K562 (cell line): ENCODE data around the gene COL16A1. TPM values are rescaled to one million over a fixed set of nuclear protein-coding genes. Genes with fewer than 3 reads are reported as not detected.

Experiments used
- ATAC-seq: fragments of 200-7000 bp; cut with Tn5 transposase; 3 replicates; pipeline ENCODE4 v1.9.1; 2020; ENCODE audit warnings: moderate library complexity
- BruUV-seq: library from RNA; stranded (reverse); fragments of 400-500 nt; replicated peaks from 2 replicates; lab custom pipeline; 2021; lab: Mats Ljungman, UMichigan
- CTCF ChIA-PET: fragments of 300-600 bp; formaldehyde crosslinking; extraction: SDS; loops from one replicate; lab custom pipeline; 2021; ENCODE audit warnings: low intra/inter-chr PET ratio; lab: Yijun Ruan, JAX
- POLR2A ChIA-PET: fragments of 300-600, 350-650 bp; sonication (Branson Sonifier 250); formaldehyde crosslinking; extraction: SDS; loops from one replicate; lab custom pipeline; 2021; ENCODE audit warnings: antibody characterized with exemption, inconsistent platforms; lab: Yijun Ruan, JAX
- DNase-seq, 4 experiments: peaks; one replicate each; pipeline versions ENCODE4 v3.0.0 to v3.0.0-alpha.2; 2011 to 2018; ENCODE audit warnings: low spot score in 3 of 4, mixed read lengths in 3 of 4; ENCODE audit errors: extremely low read depth in 1 of 4
- FAIRE-seq: peaks from 2 replicates; lab custom pipeline; 2011; peaks lifted over from hg19 to GRCh38; lab: Jason Lieb, UNC
- H2AFZ ChIP-seq: 2 replicates; pipeline ENCODE4 v1.6.0; 2011; ENCODE audit warnings: low read depth, low read length, control low read depth, inconsistent platforms
- H3K27ac ChIP-seq: fragments of 200-600 bp; 3 replicates; pipeline ENCODE4 v1.8.0; 2011; ENCODE audit warnings: low read depth, mild to moderate bottlenecking, control low read depth, inconsistent platforms, low read length, moderate library complexity, mixed read lengths; ENCODE audit errors: extremely low read depth
- H3K27me3 ChIP-seq, 2 experiments: fragments of 300-600 bp in 1 of 2; 2 replicates in 1 of 2; 3 replicates in 1 of 2; pipeline versions ENCODE4 v1.6.0 to v1.8.0; 2011; ENCODE audit warnings: inconsistent platforms in 2 of 2, low read length in 2 of 2, mild to moderate bottlenecking in 1 of 2, mixed read lengths in 1 of 2, moderate library complexity in 1 of 2; ENCODE audit not compliant: control insufficient read depth in 2 of 2, insufficient read depth in 2 of 2
- H3K36me3 ChIP-seq: fragments of 300-600 bp; 3 replicates; pipeline ENCODE4 v1.8.0; 2011; ENCODE audit warnings: mild to moderate bottlenecking, low read length, inconsistent platforms; ENCODE audit not compliant: control insufficient read depth, insufficient read depth
- H3K4me1 ChIP-seq, 2 experiments: fragments of 200-600 bp in 1 of 2; replicated peaks in 1 of 2; 2 replicates in 1 of 2; 3 replicates in 1 of 2; pipeline versions ENCODE4 v1.5.1 to v1.8.0; 2011; ENCODE audit warnings: inconsistent platforms in 2 of 2, low read length in 2 of 2, mild to moderate bottlenecking in 1 of 2, mixed read lengths in 1 of 2, moderate library complexity in 1 of 2; ENCODE audit not compliant: control insufficient read depth in 2 of 2, insufficient read depth in 2 of 2
- H3K4me2 ChIP-seq: 2 replicates; pipeline ENCODE4 v1.6.1; 2011; ENCODE audit warnings: low read length, control low read depth, inconsistent platforms, mixed read lengths; ENCODE audit not compliant: insufficient read depth
- H3K4me3 ChIP-seq: fragments of 200-600 bp; sonication (generic), shearing (Covaris generic); 2 replicates; pipeline ENCODE4 v1.5.1; 2016; ENCODE audit warnings: control low read depth, inconsistent platforms
- H3K79me2 ChIP-seq: fragments of 200-600 bp; 3 replicates; pipeline ENCODE4 v1.8.0; 2011; ENCODE audit warnings: low read length, inconsistent platforms; ENCODE audit not compliant: control insufficient read depth, insufficient read depth
- H3K9ac ChIP-seq, 2 experiments: 2 replicates each; pipeline versions ENCODE4 v1.6.0 to v1.6.1; 2011; ENCODE audit warnings: low read depth in 2 of 2, low read length in 2 of 2, control low read depth in 1 of 2, inconsistent platforms in 1 of 2, mild to moderate bottlenecking in 1 of 2, mixed read lengths in 1 of 2; ENCODE audit not compliant: insufficient read depth in 1 of 2
- H3K9me1 ChIP-seq: one replicate; pipeline ENCODE4 v1.6.0; 2011; ENCODE audit warnings: inconsistent platforms, mild to moderate bottlenecking, low read length, moderate library complexity; ENCODE audit not compliant: control insufficient read depth, insufficient read depth
- H3K9me3 ChIP-seq: replicated peaks from 2 replicates; pipeline ENCODE4 v1.5.1; 2011; ENCODE audit warnings: low read depth, low read length, inconsistent platforms; ENCODE audit not compliant: control insufficient read depth, insufficient read depth
- H4K20me1 ChIP-seq: replicated peaks from 2 replicates; pipeline ENCODE4 v1.6.1; 2011; ENCODE audit warnings: low read length, inconsistent platforms, mixed read lengths; ENCODE audit not compliant: control insufficient read depth, insufficient read depth
- CEBPG ChIP-seq, 3 experiments: fragments of 200-800 bp in 1 of 3; sonication (Bioruptor generic) in 1 of 3; sonication (generic) in 1 of 3; formaldehyde crosslinking in 1 of 3; IDR thresholded peaks in 2 of 3; conservative IDR thresholded peaks in 1 of 3; 2 replicates each; pipeline versions ENCODE4 v1.6.1 to v1.8.0; 2016 to 2022; ENCODE audit warnings: missing compliant biosample characterization in 2 of 3, missing genetic modification characterization in 2 of 3, mild to moderate bottlenecking in 1 of 3, missing genetic modification reagents in 1 of 3
- CREBBP ChIP-seq: IDR thresholded peaks from one replicate; pipeline ENCODE4 v1.6.1; 2012; ENCODE audit warnings: low read depth, mild to moderate bottlenecking, control low read depth, inconsistent platforms, low read length
- DACH1 ChIP-seq: fragments of 450-650 bp; IDR thresholded peaks from 2 replicates; pipeline ENCODE4 v1.6.1; 2018; ENCODE audit not compliant: partially characterized antibody
- ETV1 ChIP-seq: fragments of 450-650 bp; conservative IDR thresholded peaks from 2 replicates; pipeline ENCODE4 v1.6.1; 2016; ENCODE audit warnings: missing genetic modification characterization, control low read depth, low read depth, missing compliant biosample characterization
- POLR2B ChIP-seq: fragments of 450-650 bp; IDR thresholded peaks from 2 replicates; pipeline ENCODE4 v1.6.1; 2018; ENCODE audit warnings: low read depth; ENCODE audit not compliant: partially characterized antibody
- TAF7 ChIP-seq: fragments of 450-650 bp; IDR thresholded peaks from 2 replicates; pipeline ENCODE4 v1.6.1; 2016; ENCODE audit warnings: missing genetic modification characterization, missing compliant biosample characterization
- ZBTB8A ChIP-seq: fragments of 450-650 bp; IDR thresholded peaks from 2 replicates; pipeline ENCODE4 v1.6.1; 2018; ENCODE audit warnings: mild to moderate bottlenecking, moderate library complexity; ENCODE audit not compliant: partially characterized antibody
- ZFP1 ChIP-seq: fragments of 450-650 bp; formaldehyde crosslinking; IDR thresholded peaks from 2 replicates; pipeline ENCODE4 v1.4.0; 2020; ENCODE audit warnings: mild to moderate bottlenecking, mixed read lengths
- ZNF41 ChIP-seq: fragments of 250-450 bp; sonication (Bioruptor Pico); conservative IDR thresholded peaks from 2 replicates; pipeline ENCODE4 v1.4.0; 2020; ENCODE audit warnings: mild to moderate bottlenecking
- ZNF431 ChIP-seq: sonication (generic); formaldehyde crosslinking; IDR thresholded peaks from 2 replicates; pipeline ENCODE4 v1.8.0; 2022; ENCODE audit warnings: mild to moderate bottlenecking, missing genetic modification reagents
- ZNF668 ChIP-seq: fragments of 250-450 bp; sonication (Bioruptor Pico); IDR thresholded peaks from 2 replicates; pipeline ENCODE4 v1.8.0; 2022; ENCODE audit warnings: mild to moderate bottlenecking, inconsistent platforms
- WGBS: fragments of 100-300 bp; shearing (Covaris generic); methylation state at CpG from one replicate; pipeline ENCODE4 v1.1.6; 2016; ENCODE audit warnings: low coverage, mixed read lengths; ENCODE audit not compliant: insufficient coverage; ENCODE audit errors: missing lambda C conversion rate; 5-methylcytosine and 5-hydroxymethylcytosine counted together
- in situ Hi-C: fragments of 300-500 bp; cut with MboI; formaldehyde crosslinking; loops from 4 replicates; pipeline ENCODE4 v1.15.0; 2018; ENCODE audit warnings: inconsistent platforms, mixed read lengths
- intact Hi-C: fragments of 100-400 bp; cut with micrococcal nuclease; formaldehyde crosslinking; loops from 2 replicates; pipeline ENCODE4 v1.14.2; 2022
- polyA plus RNA-seq, 8 experiments: library from polyadenylated mRNA; depleted of rRNA in 4 of 8; stranded (reverse) in 5 of 8; unstranded in 3 of 8; fragments of >200 nt; fragmentation: Nextera tagmentation in 2 of 8; fragmentation: Illumina TruSeq in 1 of 8; extraction: Ambion mirVana in 2 of 8; extraction: Trizol in 1 of 8; gene quantifications; 2 replicates each; pipeline versions ENCODE4 v1.2.1 to v1.2.3, GENCODE V29; 2011 to 2014; ENCODE audit warnings: inconsistent platforms in 1 of 8, missing spikeins in 1 of 8
- total RNA-seq, 7 experiments: library from RNA; depleted of rRNA in 6 of 7; stranded (reverse); fragments of >200 nt in 6 of 7; fragmentation: Illumina TruSeq in 2 of 7; extraction: Trizol in 2 of 7; gene quantifications; 2 replicates each; pipeline versions ENCODE4 v1.2.1 to v1.2.3, GENCODE V29; 2011 to 2021; ENCODE audit warnings: low replicate concordance in 1 of 7
- TF ChIP-seq, protein P1 (sequence below): fragments of 450-650 bp; IDR thresholded peaks from 2 replicates; pipeline ENCODE4 v1.6.1; 2016
- TF ChIP-seq, protein P2 (sequence below), 3 experiments: IDR thresholded peaks in 2 of 3; conservative IDR thresholded peaks in 1 of 3; 2 replicates each; pipeline ENCODE4 v1.5.1; 2011 to 2012; ENCODE audit warnings: low read length in 3 of 3, mild to moderate bottlenecking in 3 of 3, control low read depth in 2 of 3, improper control_type of control experiment in 1 of 3, inconsistent platforms in 1 of 3, low read depth in 1 of 3, mixed read lengths in 1 of 3, moderate library complexity in 1 of 3; ENCODE audit not compliant: insufficient read depth in 2 of 3
- TF ChIP-seq, protein P3 (sequence below): fragments of 200-800 bp; sonication (Bioruptor generic); IDR thresholded peaks from 2 replicates; pipeline ENCODE4 v1.6.1; 2017; ENCODE audit warnings: missing genetic modification characterization, missing compliant biosample characterization
- TF ChIP-seq, protein P4 (sequence below): fragments of 250-450 bp; sonication (Bioruptor Pico); IDR thresholded peaks from 2 replicates; pipeline ENCODE4 v1.4.0; 2020; ENCODE audit warnings: mild to moderate bottlenecking, moderate library complexity

The COL16A1 gene
- total and polyA plus RNA-seq, 9 of the 15 experiments (the other 6 are each of a cell fraction or from before 2014, with no cell fraction given) = 0.11 to 0.60 (median 0.11) TPM; not detected in 6

DNA sequence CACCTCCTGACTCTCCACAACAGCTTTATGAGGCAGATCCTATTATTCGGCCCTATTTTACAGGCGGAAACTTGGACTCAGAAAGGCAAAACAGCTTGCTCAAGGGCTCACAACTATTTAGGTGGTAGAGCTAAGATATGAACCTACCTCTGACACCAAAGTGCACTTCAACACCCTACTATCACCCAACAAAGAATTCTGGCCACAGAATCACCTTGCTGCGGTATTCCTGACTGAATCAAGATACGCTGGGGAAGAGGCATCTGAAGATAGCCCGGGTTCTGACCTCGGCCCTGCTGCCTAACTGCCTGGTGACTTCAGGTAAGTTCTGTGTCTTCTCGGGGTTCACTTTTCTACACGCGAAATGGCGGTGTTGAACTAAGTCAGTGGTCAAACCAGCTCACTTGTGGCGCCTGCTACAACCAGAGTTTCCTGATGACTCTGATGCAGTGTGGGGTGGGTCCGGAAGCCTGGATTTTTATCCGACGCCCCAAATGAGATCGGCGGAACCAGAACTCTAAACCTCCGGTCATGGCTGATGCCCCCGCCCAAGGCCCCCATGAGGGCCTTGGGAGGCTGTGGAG is 59.7 kb downstream of the COL16A1 start:
- BruUV-seq = no TSS peak
- TF ChIP-seq CREBBP = no peak
- no peak for TF ChIP-seq ZFP1 (CRISPR knock-in tag)
- no peak for TF ChIP-seq TAF7 (tag)
- TF ChIP-seq ZBTB8A = no peak
- TF ChIP-seq, protein P1, sequence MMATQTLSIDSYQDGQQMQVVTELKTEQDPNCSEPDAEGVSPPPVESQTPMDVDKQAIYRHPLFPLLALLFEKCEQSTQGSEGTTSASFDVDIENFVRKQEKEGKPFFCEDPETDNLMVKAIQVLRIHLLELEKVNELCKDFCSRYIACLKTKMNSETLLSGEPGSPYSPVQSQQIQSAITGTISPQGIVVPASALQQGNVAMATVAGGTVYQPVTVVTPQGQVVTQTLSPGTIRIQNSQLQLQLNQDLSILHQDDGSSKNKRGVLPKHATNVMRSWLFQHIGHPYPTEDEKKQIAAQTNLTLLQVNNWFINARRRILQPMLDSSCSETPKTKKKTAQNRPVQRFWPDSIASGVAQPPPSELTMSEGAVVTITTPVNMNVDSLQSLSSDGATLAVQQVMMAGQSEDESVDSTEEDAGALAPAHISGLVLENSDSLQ = no peak
- peak; percentile 80 for TF ChIP-seq POLR2B
- TF ChIP-seq, protein P2, sequence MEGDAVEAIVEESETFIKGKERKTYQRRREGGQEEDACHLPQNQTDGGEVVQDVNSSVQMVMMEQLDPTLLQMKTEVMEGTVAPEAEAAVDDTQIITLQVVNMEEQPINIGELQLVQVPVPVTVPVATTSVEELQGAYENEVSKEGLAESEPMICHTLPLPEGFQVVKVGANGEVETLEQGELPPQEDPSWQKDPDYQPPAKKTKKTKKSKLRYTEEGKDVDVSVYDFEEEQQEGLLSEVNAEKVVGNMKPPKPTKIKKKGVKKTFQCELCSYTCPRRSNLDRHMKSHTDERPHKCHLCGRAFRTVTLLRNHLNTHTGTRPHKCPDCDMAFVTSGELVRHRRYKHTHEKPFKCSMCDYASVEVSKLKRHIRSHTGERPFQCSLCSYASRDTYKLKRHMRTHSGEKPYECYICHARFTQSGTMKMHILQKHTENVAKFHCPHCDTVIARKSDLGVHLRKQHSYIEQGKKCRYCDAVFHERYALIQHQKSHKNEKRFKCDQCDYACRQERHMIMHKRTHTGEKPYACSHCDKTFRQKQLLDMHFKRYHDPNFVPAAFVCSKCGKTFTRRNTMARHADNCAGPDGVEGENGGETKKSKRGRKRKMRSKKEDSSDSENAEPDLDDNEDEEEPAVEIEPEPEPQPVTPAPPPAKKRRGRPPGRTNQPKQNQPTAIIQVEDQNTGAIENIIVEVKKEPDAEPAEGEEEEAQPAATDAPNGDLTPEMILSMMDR (IDR thresholded peaks at IDR 0.05 in 2 of 3, conservative IDR thresholded peaks at IDR 0.05 in 1 of 3; ENCODE audit: insufficient read depth in 2 of 3, low read depth in 1 of 3, low read length in 3 of 3) = no peak
- no peak for TF ChIP-seq CEBPG (CRISPR knock-in tag; IDR thresholded peaks at IDR 0.05)
- TF ChIP-seq CEBPG (tag; conservative IDR thresholded peaks at IDR 0.05 in 1 of 2, IDR thresholded peaks at IDR 0.05 in 1 of 2) = no peak
- TF ChIP-seq ZNF41 (CRISPR knock-in tag) = no peak
- no peak for TF ChIP-seq DACH1
- TF ChIP-seq, protein P3, sequence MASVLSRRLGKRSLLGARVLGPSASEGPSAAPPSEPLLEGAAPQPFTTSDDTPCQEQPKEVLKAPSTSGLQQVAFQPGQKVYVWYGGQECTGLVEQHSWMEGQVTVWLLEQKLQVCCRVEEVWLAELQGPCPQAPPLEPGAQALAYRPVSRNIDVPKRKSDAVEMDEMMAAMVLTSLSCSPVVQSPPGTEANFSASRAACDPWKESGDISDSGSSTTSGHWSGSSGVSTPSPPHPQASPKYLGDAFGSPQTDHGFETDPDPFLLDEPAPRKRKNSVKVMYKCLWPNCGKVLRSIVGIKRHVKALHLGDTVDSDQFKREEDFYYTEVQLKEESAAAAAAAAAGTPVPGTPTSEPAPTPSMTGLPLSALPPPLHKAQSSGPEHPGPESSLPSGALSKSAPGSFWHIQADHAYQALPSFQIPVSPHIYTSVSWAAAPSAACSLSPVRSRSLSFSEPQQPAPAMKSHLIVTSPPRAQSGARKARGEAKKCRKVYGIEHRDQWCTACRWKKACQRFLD (CRISPR knock-in tag) = no peak
- peak; percentile 87 for TF ChIP-seq ETV1 (tag)
- TF ChIP-seq, protein P4, sequence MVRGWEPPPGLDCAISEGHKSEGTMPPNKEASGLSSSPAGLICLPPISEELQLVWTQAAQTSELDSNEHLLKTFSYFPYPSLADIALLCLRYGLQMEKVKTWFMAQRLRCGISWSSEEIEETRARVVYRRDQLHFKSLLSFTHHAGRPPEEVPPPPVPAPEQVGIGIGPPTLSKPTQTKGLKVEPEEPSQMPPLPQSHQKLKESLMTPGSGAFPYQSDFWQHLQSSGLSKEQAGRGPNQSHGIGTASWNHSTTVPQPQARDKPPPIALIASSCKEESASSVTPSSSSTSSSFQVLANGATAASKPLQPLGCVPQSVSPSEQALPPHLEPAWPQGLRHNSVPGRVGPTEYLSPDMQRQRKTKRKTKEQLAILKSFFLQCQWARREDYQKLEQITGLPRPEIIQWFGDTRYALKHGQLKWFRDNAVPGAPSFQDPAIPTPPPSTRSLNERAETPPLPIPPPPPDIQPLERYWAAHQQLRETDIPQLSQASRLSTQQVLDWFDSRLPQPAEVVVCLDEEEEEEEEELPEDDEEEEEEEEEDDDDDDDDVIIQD (CRISPR knock-in tag) = no peak
- 0 out of 2 replicates have a peak, but pooled peaks have one; percentile 47 for TF ChIP-seq ZNF431 (CRISPR knock-in tag)
- TF ChIP-seq ZNF668 (CRISPR knock-in tag) = 0 out of 2 replicates have a peak, but pooled peaks have one; percentile 55

More for the DNA sequence above, 59.7 kb downstream of the COL16A1 start:
- peak overlapping the region; percentile 99 for H2AFZ ChIP-seq
- no peaks in the 10 kb centered on the region; the same call in 2 of the 3 replicates for H3K36me3 ChIP-seq
- FAIRE-seq (peak; percentile 32), DNase-seq (no peak), ATAC-seq (peak; percentile 75)
- peak overlapping the region; percentile 94 to 99 for H3K9ac ChIP-seq
- H3K9me1 ChIP-seq = no peaks in the 10 kb centered on the region
- no peaks in the 10 kb centered on the region; the same call in 1 of the 2 replicates for H4K20me1 ChIP-seq
- WGBS = 1% methylated on average over 18 of the region's 18 CpGs
- ChIA-PET POLR2A (interaction anchor here (0.6 to 2.5 kb wide), 15 partner anchors 9 to 575 kb away, joined by 3 to 11 read pairs (median 4); partner anchors contain the start of gene COL16A1), CTCF (interaction anchor here (0.6 kb wide), 1 partner anchor 74 kb away, joined by 3 read pairs; no protein-coding TSS in a partner anchor)
- H3K27ac ChIP-seq = peak overlapping the region; percentile 96
- H3K27me3 ChIP-seq = no peaks in the 10 kb centered on the region
- H3K79me2 ChIP-seq = peaks cover 39% of the 10 kb centered on the region
- intact Hi-C loops = loop anchor here (10.0 kb wide), 1 partner anchor 311 kb away; no protein-coding TSS in a partner anchor
- peaks cover 0 to 16% of the 10 kb centered on the region in 2 experiments; a peak in 3 of 5 replicates for H3K4me1 ChIP-seq
- H3K9me3 ChIP-seq = no peaks in the 10 kb centered on the region
- in situ Hi-C loops = no loop called here
- peak overlapping the region; percentile 62 for H3K4me3 ChIP-seq
- H3K4me2 ChIP-seq = peak overlapping the region; percentile 100
